Brain microvascular endothelial cell (primary cell): Measurements from ENCODE around the gene BTBD3.

Experiments
- DNase-seq: peaks from one replicate; pipeline ENCODE4 v3.0.0-alpha.2; 2020
- H3K27ac ChIP-seq: fragments of 250-450 bp; sonication (Bioruptor Pico); 2 replicates; pipeline ENCODE4 v1.5.1; 2020; ENCODE audit warnings: mild to moderate bottlenecking, moderate library complexity
- H3K27me3 ChIP-seq: fragments of 250-450 bp; sonication (Bioruptor Pico); replicated peaks from 2 replicates; pipeline ENCODE4 v1.5.1; 2020; ENCODE audit warnings: mild to moderate bottlenecking
- H3K36me3 ChIP-seq: fragments of 250-450 bp; sonication (Bioruptor Pico); replicated peaks from 2 replicates; pipeline ENCODE4 v1.5.1; 2020; ENCODE audit warnings: mild to moderate bottlenecking
- H3K4me3 ChIP-seq: 2 replicates; pipeline ENCODE4 v1.5.1; 2011; ENCODE audit warnings: low read depth, mild to moderate bottlenecking, control low read depth, low read length, moderate library complexity
- CTCF ChIP-seq: IDR thresholded peaks from 2 replicates; pipeline ENCODE4 v1.5.1; 2011; ENCODE audit warnings: low read depth, mild to moderate bottlenecking, moderate library complexity, low read length, control low read depth, inconsistent platforms; ENCODE audit errors: missing control alignments
- in situ Hi-C: cut with HindIII; loops from 2 replicates; pipeline ENCODE4 v1.10.0; 2017; ENCODE audit warnings: low sequenced_read_pairs, low pct_ligation_motif_present

BTBD3 gene

GRCh38 chr20:11941593-11942246 lies 24.0 kb downstream of the BTBD3 start:
- H3K27me3 ChIP-seq: no peaks in the 10 kb centered on the region
- DNase-seq: no peak
- no peak overlapping the region for H3K4me3 ChIP-seq
- in situ Hi-C loops: no loop called here
- no peak overlapping the region for H3K27ac ChIP-seq
- H3K36me3 ChIP-seq: no peaks in the 10 kb centered on the region
- TF ChIP-seq CTCF: no peak

- in situ Hi-C loops: no loop called here
- H3K27ac ChIP-seq: no peak overlapping the region
- H3K36me3 ChIP-seq: no peaks in the 10 kb centered on the region
- DNase-seq: no peak
- H3K27me3 ChIP-seq: no peaks in the 10 kb centered on the region
- no peak for TF ChIP-seq CTCF
- no peak overlapping the region for H3K4me3 ChIP-seq
These were observed 26.1 kb downstream of the BTBD3 start for GRCh38 chr20:11943778-11944177.

GRCh38 chr20:11948806-11949205 lies 31.1 kb downstream of the BTBD3 start:
- H3K27ac ChIP-seq: no peak overlapping the region
- no peak for TF ChIP-seq CTCF
- H3K36me3 ChIP-seq: no peaks in the 10 kb centered on the region
- no peaks in the 10 kb centered on the region for H3K27me3 ChIP-seq
- DNase-seq: no peak
- in situ Hi-C loops: no loop called here
- H3K4me3 ChIP-seq: no peak overlapping the region

GRCh38 chr20:11949711-11950110 lies 32.0 kb downstream of the BTBD3 start:
- Histone ChIP-seq H3K4me3 (no peak overlapping the region), H3K27me3 (no peaks in the 10 kb centered on the region), H3K36me3 (no peaks in the 10 kb centered on the region), H3K27ac (no peak overlapping the region)
- TF ChIP-seq CTCF: no peak
- no peak for DNase-seq
- in situ Hi-C loops: no loop called here

- in situ Hi-C loops: no loop called here
These were observed 34.0 kb downstream of the BTBD3 start for GRCh38 chr20:11951696-11952095.

More at GRCh38 chr20:11951696-11952095, 34.0 kb downstream of the BTBD3 start:
- Histone ChIP-seq H3K27me3 (no peaks in the 10 kb centered on the region), H3K36me3 (no peaks in the 10 kb centered on the region), H3K27ac (no peak overlapping the region), H3K4me3 (no peak overlapping the region)
- no peak for DNase-seq
- no peak for TF ChIP-seq CTCF
